HAP-1 (cell line): Measurements from ENCODE around the gene RPS19BP1.

ENCODE experiments used
- DNase-seq, 2 experiments: peaks; one replicate each; pipeline ENCODE4 v3.0.0-alpha.2; 2016 to 2020; ENCODE audit warnings: low spot score in 2 of 2
- H3K27me3 ChIP-seq: fragments of 250-450 bp; sonication (Bioruptor Pico); 2 replicates; pipeline ENCODE4 v1.5.1; 2020; ENCODE audit warnings: low read depth, mild to moderate bottlenecking, moderate library complexity
- H3K36me3 ChIP-seq: fragments of 250-450 bp; sonication (Bioruptor Pico); replicated peaks from 2 replicates; pipeline ENCODE4 v1.5.1; 2020; ENCODE audit warnings: mild to moderate bottlenecking
- H3K4me1 ChIP-seq: fragments of 250-450 bp; sonication (Bioruptor Pico); 2 replicates; pipeline ENCODE4 v1.5.1; 2020; ENCODE audit warnings: mild to moderate bottlenecking
- H3K4me3 ChIP-seq: fragments of 250-450 bp; sonication (Bioruptor Pico); 2 replicates; pipeline ENCODE4 v1.5.1; 2020; ENCODE audit warnings: mild to moderate bottlenecking, moderate library complexity
- H3K9me3 ChIP-seq: fragments of 250-450 bp; sonication (Bioruptor Pico); 2 replicates; pipeline ENCODE4 v1.5.1; 2020; ENCODE audit warnings: mild to moderate bottlenecking, moderate library complexity
- in situ Hi-C: fragments of 300-500 bp; cut with MboI; formaldehyde crosslinking; loops from 3 replicates; pipeline ENCODE4 v1.14.3; 2020; ENCODE audit warnings: low sequenced_read_pairs, inconsistent platforms, mixed read lengths

RPS19BP1 gene

DNA sequence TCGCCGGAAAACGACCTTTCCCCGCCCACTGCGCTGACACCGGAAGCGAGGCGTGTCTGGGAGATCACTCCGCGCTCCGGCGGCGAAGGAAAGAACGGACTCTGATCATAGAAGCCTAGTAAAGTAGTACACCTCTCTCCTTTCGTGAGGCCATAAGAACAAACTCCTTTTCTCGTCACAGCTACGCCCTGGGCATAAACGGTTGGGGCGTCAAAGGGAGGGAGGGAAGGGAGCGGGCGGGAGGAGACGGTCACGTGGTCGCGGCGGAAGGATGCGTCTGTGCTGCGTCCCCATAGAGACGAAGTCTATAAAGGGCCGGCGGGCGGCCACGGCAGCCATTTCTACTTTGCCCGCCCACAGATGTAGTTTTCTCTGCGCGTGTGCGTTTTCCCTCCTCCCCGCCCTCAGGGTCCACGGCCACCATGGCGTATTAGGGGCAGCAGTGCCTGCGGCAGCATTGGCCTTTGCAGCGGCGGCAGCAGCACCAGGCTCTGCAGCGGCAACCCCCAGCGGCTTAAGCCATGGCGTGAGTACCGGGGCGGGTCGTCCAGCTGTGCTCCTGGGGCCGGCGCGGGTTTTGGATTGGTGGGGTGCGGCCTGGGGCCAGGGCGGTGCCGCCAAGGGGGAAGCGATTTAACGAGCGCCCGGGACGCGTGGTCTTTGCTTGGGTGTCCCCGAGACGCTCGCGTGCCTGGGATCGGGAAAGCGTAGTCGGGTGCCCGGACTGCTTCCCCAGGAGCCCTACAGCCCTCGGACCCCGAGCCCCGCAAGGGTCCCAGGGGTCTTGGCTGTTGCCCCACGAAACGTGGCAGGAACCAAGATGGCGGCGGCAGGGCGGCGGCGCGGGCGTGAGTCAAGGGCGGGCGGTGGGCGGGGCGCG lies 12.1 kb downstream of the RPS19BP1 start, which contains the start of gene ATF4:
Gene ATF4 (plus strand): TSS at position 337 of the 880 bp plus-strand sequence. CDS start 884 bp downstream, outside the sequence.
- no peaks in the 10 kb centered on the region for H3K27me3 ChIP-seq
- H3K4me3 ChIP-seq = peak within 1 kb of the TSS; percentile 100
- peaks cover 61% of the 10 kb centered on the region for H3K36me3 ChIP-seq
- in situ Hi-C loops = loop anchor here (10.0 kb wide), 1 partner anchor 346 kb away; no protein-coding TSS in a partner anchor
- DNase-seq = peak in 1 of 2 experiments; percentile 88
- peaks cover 12% of the 10 kb centered on the region for H3K4me1 ChIP-seq
- no peaks in the 10 kb centered on the region; the same call in 1 of the 2 replicates for H3K9me3 ChIP-seq

GRCh38 chr22:39519681-39520225 lies 12.8 kb downstream of the RPS19BP1 start:
- peaks cover 61% of the 10 kb centered on the region for H3K36me3 ChIP-seq

GRCh38 chr22:39518996-39519680 lies 13.4 kb downstream of the RPS19BP1 start:
- Histone ChIP-seq H3K4me3 (peak overlapping the region; percentile 100), H3K9me3 (no peaks in the 10 kb centered on the region; the same call in 1 of the 2 replicates), H3K36me3 (peaks cover 61% of the 10 kb centered on the region), H3K27me3 (no peaks in the 10 kb centered on the region), H3K4me1 (peaks cover 12% of the 10 kb centered on the region)
- peak in 1 of 2 experiments; percentile 62 for DNase-seq
- in situ Hi-C loops = no loop called here

More at GRCh38 chr22:39519681-39520225, 12.8 kb downstream of the RPS19BP1 start:
- H3K27me3 ChIP-seq = no peaks in the 10 kb centered on the region
- H3K4me1 ChIP-seq = peaks cover 12% of the 10 kb centered on the region
- H3K4me3 ChIP-seq = peak overlapping the region; percentile 100
- DNase-seq = peak; percentile 96 to 98
- no peaks in the 10 kb centered on the region; the same call in 1 of the 2 replicates for H3K9me3 ChIP-seq
- in situ Hi-C loops = loop anchor here (10.0 kb wide), 1 partner anchor 345 kb away; no protein-coding TSS in a partner anchor

DNA sequence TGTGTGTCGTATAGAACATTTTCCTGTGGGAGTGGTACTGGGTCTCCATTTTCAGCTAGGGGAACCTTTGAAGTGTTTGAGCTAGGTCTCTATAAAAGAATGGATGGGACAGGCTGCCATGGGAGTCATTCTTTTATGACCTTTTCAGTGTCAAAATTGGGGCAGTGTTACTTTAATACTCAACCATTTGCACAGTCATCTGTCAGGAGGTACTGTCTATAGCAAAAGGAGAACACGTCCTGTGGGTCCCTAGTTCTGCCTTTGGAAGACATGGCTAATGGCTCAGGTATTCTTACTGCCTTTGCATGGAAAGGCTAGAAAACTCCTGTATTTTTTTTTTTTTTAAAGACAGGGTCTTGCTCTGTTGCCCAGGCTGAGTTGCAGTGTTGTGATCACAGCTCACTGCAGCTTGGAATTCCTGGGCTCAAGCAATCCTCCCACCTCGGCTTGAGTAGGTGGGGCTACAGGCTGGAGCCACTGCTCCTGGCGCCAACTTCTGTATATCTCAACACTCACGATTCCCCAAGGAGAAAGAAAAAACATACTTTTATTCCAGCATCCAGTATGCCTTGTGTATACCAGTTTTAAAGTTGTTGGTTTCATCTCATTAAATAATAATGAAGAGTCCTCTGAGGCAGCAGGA lies 14.3 kb downstream of the RPS19BP1 start:
- in situ Hi-C loops = no loop called here
- H3K4me3 ChIP-seq = peak overlapping the region; percentile 100; the same call in 1 of the 2 replicates

DNA sequence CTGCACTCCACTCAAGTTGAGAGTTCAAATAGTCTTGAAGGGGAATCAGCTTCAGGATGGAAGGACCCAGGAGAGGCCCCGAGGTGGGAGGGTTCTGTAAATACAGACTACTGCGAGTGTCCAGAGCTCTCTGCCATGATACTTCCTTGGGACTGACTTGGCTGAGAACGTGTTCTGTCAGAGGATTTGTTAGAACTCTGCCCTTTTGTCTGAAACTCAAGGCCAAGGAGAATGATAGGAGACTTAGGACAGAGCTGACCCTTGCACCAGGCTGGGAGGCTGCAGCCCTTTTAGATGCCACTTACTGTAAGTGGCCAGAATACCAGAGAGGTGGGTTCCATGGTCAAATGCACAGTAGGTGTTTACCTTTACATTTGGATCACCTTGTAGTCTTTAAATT lies 15.1 kb downstream of the RPS19BP1 start:
- H3K36me3 ChIP-seq = peaks cover 62% of the 10 kb centered on the region
- in situ Hi-C loops = no loop called here
- H3K27me3 ChIP-seq = no peaks in the 10 kb centered on the region
- H3K4me3 ChIP-seq = no peak overlapping the region
- DNase-seq = no peak
- peaks cover 6% of the 10 kb centered on the region for H3K4me1 ChIP-seq
- H3K9me3 ChIP-seq = no peaks in the 10 kb centered on the region; the same call in 1 of the 2 replicates

More for the DNA sequence above, 14.3 kb downstream of the RPS19BP1 start:
- Histone ChIP-seq H3K9me3 (no peaks in the 10 kb centered on the region; the same call in 1 of the 2 replicates), H3K36me3 (peaks cover 63% of the 10 kb centered on the region), H3K4me1 (peaks cover 10% of the 10 kb centered on the region), H3K27me3 (no peaks in the 10 kb centered on the region)
- DNase-seq = no peak

DNA sequence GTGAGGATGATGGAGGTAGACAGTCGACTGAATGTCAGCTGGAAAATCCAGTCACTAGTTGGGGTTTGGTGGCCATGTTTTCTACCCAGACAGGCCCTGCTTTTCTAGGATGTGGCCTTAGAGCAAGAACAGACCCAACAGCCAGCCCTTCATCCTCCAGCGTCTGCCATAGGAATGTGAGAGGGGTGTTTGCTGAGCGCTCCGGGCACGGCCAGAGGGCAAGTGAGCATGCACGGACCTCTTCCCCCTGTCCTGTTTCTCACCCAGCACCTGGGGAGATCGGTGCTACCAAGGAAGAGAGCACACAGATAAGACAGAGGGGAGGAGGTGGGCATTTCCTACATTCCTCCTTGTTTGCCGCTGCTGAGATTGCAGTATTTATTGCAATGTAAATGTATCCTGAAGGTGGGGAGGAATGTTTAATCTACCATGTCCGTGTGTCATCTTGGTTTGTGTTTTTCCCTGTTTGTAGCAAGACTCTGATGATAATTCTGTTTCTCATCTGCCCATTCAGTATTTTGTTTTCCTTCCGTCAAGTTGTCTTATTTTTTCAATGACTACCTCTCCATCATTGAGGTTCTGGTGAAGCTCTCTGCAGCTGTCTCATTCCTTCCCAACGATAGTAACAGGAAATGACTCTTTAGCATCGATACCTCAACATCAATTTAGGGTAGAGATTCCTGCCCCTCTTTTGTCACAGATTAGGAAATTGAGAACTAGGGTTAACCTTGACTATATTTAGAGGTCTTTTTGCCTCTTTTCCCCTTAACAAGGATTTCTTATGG lies 17.1 kb downstream of the RPS19BP1 start:
- H3K27me3 ChIP-seq = no peaks in the 10 kb centered on the region
- no peak overlapping the region for H3K4me3 ChIP-seq
- in situ Hi-C loops = no loop called here
- H3K4me1 ChIP-seq = peaks cover 6% of the 10 kb centered on the region
- no peaks in the 10 kb centered on the region for H3K9me3 ChIP-seq
- peaks cover 59% of the 10 kb centered on the region for H3K36me3 ChIP-seq
- DNase-seq = no peak

- H3K4me1 ChIP-seq = peaks cover 6% of the 10 kb centered on the region
- H3K36me3 ChIP-seq = peaks cover 66% of the 10 kb centered on the region
- H3K27me3 ChIP-seq = no peaks in the 10 kb centered on the region
- no peak overlapping the region for H3K4me3 ChIP-seq
- H3K9me3 ChIP-seq = no peaks in the 10 kb centered on the region
- in situ Hi-C loops = no loop called here
- DNase-seq = peak in 1 of 2 experiments; percentile 74
Observed at GRCh38 chr22:39514373-39514973, 18.1 kb downstream of the RPS19BP1 start.

DNA sequence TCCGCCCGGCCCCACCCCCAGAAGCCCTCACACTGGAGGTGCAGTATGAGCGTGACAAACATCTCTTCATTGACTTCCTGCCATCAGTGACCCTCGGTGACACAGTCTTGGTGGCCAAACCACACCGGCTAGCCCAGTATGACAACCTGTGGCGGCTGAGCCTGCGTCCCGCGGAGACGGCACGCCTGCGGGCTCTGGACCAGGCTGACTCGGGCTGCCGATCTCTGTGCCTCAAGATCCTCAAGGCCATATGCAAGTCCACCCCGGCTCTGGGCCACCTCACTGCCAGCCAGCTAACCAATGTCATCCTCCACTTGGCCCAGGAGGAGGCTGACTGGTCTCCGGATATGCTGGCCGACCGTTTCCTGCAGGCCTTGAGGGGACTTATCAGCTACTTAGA lies 18.8 kb downstream of the RPS19BP1 start:
- Histone ChIP-seq H3K36me3 (peaks cover 71% of the 10 kb centered on the region), H3K27me3 (no peaks in the 10 kb centered on the region), H3K4me3 (no peak overlapping the region), H3K4me1 (peaks cover 4% of the 10 kb centered on the region), H3K9me3 (no peaks in the 10 kb centered on the region)
- DNase-seq = no peak
- in situ Hi-C loops = no loop called here

GRCh38 chr22:39512026-39512425 lies 20.5 kb downstream of the RPS19BP1 start:
- no peaks in the 10 kb centered on the region for H3K9me3 ChIP-seq
- H3K4me1 ChIP-seq = no peaks in the 10 kb centered on the region
- H3K36me3 ChIP-seq = peaks cover 85% of the 10 kb centered on the region
- H3K27me3 ChIP-seq = no peaks in the 10 kb centered on the region
- H3K4me3 ChIP-seq = no peak overlapping the region
- in situ Hi-C loops = no loop called here
- no peak for DNase-seq

DNA sequence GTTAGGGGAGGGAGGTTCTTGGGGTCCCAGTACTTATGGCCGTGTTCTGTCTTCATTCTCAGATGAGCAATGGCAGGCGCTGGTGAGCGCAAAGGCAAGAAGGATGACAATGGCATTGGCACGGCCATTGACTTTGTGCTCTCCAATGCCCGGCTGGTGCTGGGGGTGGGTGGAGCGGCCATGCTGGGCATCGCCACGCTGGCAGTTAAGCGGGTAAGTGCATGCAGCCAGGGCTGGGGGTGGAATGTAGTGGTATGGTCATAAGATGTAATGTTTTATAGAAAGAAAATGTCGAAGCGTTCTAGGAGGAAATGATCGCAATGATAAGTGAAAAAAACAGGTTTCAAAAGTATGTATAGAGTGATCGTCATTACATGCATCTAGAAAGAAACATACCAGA lies 21.3 kb downstream of the RPS19BP1 start:
- Histone ChIP-seq H3K9me3 (no peaks in the 10 kb centered on the region), H3K27me3 (no peaks in the 10 kb centered on the region), H3K4me3 (no peak overlapping the region), H3K4me1 (no peaks in the 10 kb centered on the region), H3K36me3 (peaks cover 89% of the 10 kb centered on the region)
- in situ Hi-C loops = no loop called here
- no peak for DNase-seq

- H3K27me3 ChIP-seq = no peaks in the 10 kb centered on the region
- H3K9me3 ChIP-seq = no peaks in the 10 kb centered on the region
- H3K36me3 ChIP-seq = peaks cover 93% of the 10 kb centered on the region
- H3K4me3 ChIP-seq = no peak overlapping the region
- no peaks in the 10 kb centered on the region for H3K4me1 ChIP-seq
- in situ Hi-C loops = no loop called here
- DNase-seq = no peak
Observed at GRCh38 chr22:39510529-39511149, 21.9 kb downstream of the RPS19BP1 start.

GRCh38 chr22:39508393-39508792 lies 24.2 kb downstream of the RPS19BP1 start:
- H3K27me3 ChIP-seq = no peaks in the 10 kb centered on the region
- no peaks in the 10 kb centered on the region for H3K9me3 ChIP-seq
- H3K4me1 ChIP-seq = peaks cover 4% of the 10 kb centered on the region
- H3K4me3 ChIP-seq = no peak overlapping the region
- in situ Hi-C loops = no loop called here
- H3K36me3 ChIP-seq = peaks cover 93% of the 10 kb centered on the region
- DNase-seq = no peak
